NB4 (cell line): ENCODE data around the gene CRHR2.

ENCODE experiments used
- CTCF ChIP-seq: IDR thresholded peaks from one replicate; pipeline ENCODE4 v1.5.1; 2012; ENCODE audit warnings: low read depth, low read length
- TF ChIP-seq, protein P1 (sequence below): IDR thresholded peaks from 2 replicates; pipeline ENCODE4 v1.6.1; 2011; ENCODE audit warnings: low read depth, low read length

DNA sequence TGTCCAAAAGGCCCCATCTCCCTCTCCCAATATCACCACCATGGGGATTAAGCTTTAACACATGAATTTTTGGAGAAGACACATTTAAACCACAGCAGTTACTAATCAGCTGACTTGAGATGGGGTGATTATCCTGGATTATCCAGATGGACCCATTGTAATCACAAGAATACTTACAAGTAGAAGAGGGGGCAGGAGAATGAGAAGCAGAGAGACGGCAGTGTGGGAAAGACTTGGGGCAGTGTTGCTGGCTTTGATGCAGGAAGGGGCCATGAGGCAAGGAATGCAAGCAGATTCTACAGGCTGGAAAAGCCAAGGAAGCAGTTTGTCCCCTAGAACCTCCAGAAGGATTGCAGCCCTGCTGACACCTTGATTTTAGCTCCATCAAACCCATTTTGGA, 39.0 kb upstream of the CRHR2 start:
- TF ChIP-seq CTCF: no peak
- TF ChIP-seq, protein P1, sequence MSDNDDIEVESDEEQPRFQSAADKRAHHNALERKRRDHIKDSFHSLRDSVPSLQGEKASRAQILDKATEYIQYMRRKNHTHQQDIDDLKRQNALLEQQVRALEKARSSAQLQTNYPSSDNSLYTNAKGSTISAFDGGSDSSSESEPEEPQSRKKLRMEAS: no peak
